ENCODE results near the gene OPN1SW.

DNA sequence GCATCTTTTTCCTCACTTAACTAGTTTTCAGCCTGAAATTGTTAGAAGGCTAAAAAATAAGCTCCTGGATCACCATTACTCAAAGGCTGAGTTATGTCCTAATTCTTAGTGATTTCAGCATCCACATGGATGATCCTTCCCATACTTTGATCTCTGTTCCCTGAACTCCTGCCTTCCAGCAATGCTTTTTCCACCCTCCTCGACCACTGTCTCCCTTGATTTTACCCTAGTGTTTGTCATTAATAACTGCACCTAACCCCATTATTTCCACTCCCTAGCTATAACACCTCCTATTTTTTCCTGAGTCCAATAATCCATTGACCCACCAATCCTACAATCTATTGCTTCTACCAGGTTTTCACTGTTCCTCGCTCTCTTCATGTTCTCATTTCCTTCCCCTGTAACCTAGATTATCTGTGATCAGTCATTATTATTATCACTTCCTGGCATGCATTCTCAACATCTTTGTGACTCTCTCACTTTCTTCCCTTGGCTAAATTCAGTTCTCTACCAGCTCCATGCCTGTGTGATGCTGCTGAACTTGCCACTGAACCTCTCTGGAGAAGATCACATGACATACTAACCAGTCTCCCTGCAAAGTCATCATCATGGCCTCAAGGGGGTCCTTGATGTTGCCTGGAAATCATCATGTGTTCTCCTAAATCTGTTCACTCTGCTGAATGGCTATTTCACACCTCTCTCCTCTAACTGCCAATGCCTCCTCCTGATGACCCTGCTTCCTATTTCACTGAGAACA, 42.9 kb downstream of the OPN1SW start:
- TF ChIP-seq, protein P1, sequence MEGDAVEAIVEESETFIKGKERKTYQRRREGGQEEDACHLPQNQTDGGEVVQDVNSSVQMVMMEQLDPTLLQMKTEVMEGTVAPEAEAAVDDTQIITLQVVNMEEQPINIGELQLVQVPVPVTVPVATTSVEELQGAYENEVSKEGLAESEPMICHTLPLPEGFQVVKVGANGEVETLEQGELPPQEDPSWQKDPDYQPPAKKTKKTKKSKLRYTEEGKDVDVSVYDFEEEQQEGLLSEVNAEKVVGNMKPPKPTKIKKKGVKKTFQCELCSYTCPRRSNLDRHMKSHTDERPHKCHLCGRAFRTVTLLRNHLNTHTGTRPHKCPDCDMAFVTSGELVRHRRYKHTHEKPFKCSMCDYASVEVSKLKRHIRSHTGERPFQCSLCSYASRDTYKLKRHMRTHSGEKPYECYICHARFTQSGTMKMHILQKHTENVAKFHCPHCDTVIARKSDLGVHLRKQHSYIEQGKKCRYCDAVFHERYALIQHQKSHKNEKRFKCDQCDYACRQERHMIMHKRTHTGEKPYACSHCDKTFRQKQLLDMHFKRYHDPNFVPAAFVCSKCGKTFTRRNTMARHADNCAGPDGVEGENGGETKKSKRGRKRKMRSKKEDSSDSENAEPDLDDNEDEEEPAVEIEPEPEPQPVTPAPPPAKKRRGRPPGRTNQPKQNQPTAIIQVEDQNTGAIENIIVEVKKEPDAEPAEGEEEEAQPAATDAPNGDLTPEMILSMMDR (IDR thresholded peaks at IDR 0.05), result no peak
- TF ChIP-seq ZFX (IDR thresholded peaks at IDR 0.05; ENCODE audit: borderline replicate concordance), result no peak

Data from 22Rv1 (cell line).